MM.1S (cell line): Measurements from ENCODE around the gene CDKN2C.

Source experiments
- EZH2 ChIP-seq: fragments of 300-600 bp; sonication (generic); optimal IDR thresholded peaks from 2 replicates; pipeline ENCODE3; 2017; ENCODE audit warnings: low read depth, mild to moderate bottlenecking, antibody characterized with exemption, low read length, mixed read lengths
- TF ChIP-seq, protein P1 (sequence below): fragments of 300-600 bp; sonication (generic); IDR thresholded peaks from 2 replicates; pipeline ENCODE4 v1.5.1; 2016; ENCODE audit warnings: antibody characterized with exemption, low read length, mixed read lengths

DNA sequence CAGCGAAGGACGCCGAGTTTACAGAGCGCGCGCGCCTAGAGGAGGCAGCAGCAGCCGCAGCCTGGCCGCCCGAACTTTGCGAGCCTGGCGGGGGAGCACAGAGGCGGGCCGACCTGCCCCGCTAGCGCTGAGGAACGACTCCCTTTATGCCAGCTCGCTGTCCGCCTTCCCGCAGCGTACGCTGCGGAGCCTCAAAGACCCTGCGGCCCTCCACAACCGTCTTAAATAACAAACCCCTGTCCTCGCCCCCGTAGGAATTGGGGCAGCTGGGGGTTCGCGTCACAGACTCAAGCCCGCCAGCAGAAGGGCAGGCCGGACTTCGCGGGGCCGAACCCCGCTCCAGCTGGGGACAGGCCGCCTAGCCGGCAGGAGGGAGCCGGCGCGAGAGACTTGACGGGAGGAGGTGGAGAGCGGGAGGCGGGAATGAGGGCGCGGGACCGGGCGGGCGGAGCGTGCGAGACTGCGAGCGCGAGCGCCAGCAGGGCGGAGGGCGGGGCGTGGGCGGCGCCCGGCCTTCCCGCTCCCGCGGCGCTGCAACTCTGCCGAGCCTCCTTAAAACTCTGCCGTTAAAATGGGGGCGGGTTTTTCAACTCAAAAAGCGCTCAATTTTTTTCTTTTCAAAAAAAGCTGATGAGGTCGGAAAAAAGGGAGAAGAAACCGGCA, 1.8 kb upstream of the CDKN2C start:
- TF ChIP-seq, protein P1, sequence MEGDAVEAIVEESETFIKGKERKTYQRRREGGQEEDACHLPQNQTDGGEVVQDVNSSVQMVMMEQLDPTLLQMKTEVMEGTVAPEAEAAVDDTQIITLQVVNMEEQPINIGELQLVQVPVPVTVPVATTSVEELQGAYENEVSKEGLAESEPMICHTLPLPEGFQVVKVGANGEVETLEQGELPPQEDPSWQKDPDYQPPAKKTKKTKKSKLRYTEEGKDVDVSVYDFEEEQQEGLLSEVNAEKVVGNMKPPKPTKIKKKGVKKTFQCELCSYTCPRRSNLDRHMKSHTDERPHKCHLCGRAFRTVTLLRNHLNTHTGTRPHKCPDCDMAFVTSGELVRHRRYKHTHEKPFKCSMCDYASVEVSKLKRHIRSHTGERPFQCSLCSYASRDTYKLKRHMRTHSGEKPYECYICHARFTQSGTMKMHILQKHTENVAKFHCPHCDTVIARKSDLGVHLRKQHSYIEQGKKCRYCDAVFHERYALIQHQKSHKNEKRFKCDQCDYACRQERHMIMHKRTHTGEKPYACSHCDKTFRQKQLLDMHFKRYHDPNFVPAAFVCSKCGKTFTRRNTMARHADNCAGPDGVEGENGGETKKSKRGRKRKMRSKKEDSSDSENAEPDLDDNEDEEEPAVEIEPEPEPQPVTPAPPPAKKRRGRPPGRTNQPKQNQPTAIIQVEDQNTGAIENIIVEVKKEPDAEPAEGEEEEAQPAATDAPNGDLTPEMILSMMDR: no peak
- no peak for TF ChIP-seq EZH2
